SH-SY5Y (cell line): Measurements from ENCODE around the gene CCDC170.

Source experiments
- GATA2 ChIP-seq: IDR thresholded peaks from 2 replicates; pipeline ENCODE4 v1.6.1; 2011; ENCODE audit warnings: mild to moderate bottlenecking, low read depth, low read length
- GATA3 ChIP-seq: IDR thresholded peaks from 2 replicates; pipeline ENCODE4 v1.6.1; 2011; ENCODE audit warnings: low read depth, mild to moderate bottlenecking, low read length, moderate library complexity

DNA sequence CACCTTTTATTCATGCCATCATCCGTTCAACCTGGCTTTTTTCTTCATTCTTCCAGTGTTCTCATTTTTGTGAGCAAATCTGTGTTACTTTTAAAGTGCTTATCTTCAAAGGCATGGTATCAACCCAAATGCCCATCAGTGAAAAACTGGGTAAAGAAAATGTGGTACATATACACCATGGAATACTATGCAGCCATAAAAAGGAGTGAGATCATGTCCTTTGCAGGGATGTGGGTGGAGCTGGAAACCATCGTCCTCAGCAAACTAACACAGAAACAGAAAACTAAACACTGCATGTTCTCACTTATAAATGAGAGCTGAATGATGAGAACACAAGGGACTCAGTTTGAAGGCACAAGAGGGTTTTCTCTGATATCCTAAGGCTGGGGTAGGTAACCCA lies 130.3 kb downstream of the CCDC170 start:
- no peak for TF ChIP-seq GATA3
- TF ChIP-seq GATA2: no peak
